Neural cell (in vitro differentiated cells): ENCODE measurements around the gene TFDP1. TPM values are rescaled to one million over a fixed set of nuclear protein-coding genes. Genes with fewer than 3 reads are reported as not detected.

Experiments used
- H2AFZ ChIP-seq: fragments of 200-600, 300-800 bp; sonication (generic), shearing (Covaris generic); 2 replicates; pipeline ENCODE4 v1.6.0; 2014; ENCODE audit warnings: low read depth, mild to moderate bottlenecking, antibody characterized with exemption, low read length, moderate library complexity
- H3F3A ChIP-seq: fragments of 200-600 bp; shearing (Covaris generic); 2 replicates; pipeline ENCODE4 v1.6.1; 2016; ENCODE audit warnings: mild to moderate bottlenecking, moderate library complexity, mixed read lengths, antibody characterized with exemption, low read length; ENCODE audit not compliant: insufficient read depth, poor library complexity, severe bottlenecking
- H3K27ac ChIP-seq: fragments of 200-600, 300-800 bp; sonication (generic), shearing (Covaris generic); 2 replicates; pipeline ENCODE4 v1.5.1; 2014; ENCODE audit warnings: mild to moderate bottlenecking, low read length, moderate library complexity
- H3K27me3 ChIP-seq: fragments of 300-800, 200-600 bp; sonication (generic), shearing (Covaris generic); 2 replicates; pipeline ENCODE4 v1.6.0; 2014; ENCODE audit warnings: mild to moderate bottlenecking, low read depth, low read length, moderate library complexity; ENCODE audit not compliant: insufficient read depth
- H3K36me3 ChIP-seq: fragments of 300-800, 200-600 bp; sonication (generic), shearing (Covaris generic); 2 replicates; pipeline ENCODE4 v1.5.1; 2014; ENCODE audit warnings: mild to moderate bottlenecking, antibody characterized with exemption, low read length, moderate library complexity; ENCODE audit not compliant: insufficient read depth
- H3K4me2 ChIP-seq: fragments of 300-800, 200-600 bp; sonication (generic), shearing (Covaris generic); 2 replicates; pipeline ENCODE4 v1.6.0; 2014; ENCODE audit warnings: mild to moderate bottlenecking, low read length
- H3K4me3 ChIP-seq: fragments of 300-800, 200-600 bp; sonication (generic), shearing (Covaris generic); 2 replicates; pipeline ENCODE4 v1.5.1; 2014; ENCODE audit warnings: mild to moderate bottlenecking, low read length, moderate library complexity
- H3K79me2 ChIP-seq: fragments of 200-600 bp; shearing (Covaris generic); replicated peaks from 2 replicates; pipeline ENCODE4 v1.6.0; 2014; ENCODE audit warnings: mild to moderate bottlenecking, low read length, moderate library complexity; ENCODE audit not compliant: insufficient read depth
- H3K9ac ChIP-seq: fragments of 300-800, 200-600 bp; sonication (generic), shearing (Covaris generic); 2 replicates; pipeline ENCODE4 v1.6.1; 2016; ENCODE audit warnings: mild to moderate bottlenecking, low read length, mixed read lengths
- H3K9me2 ChIP-seq: fragments of 200-600 bp; shearing (Covaris generic); 2 replicates; pipeline ENCODE4 v1.6.1; 2016; ENCODE audit warnings: mild to moderate bottlenecking, low read length, mixed read lengths; ENCODE audit not compliant: insufficient read depth
- H3K9me3 ChIP-seq: fragments of 200-600, 300-800 bp; sonication (generic), shearing (Covaris generic); 2 replicates; pipeline ENCODE4 v1.6.1; 2016; ENCODE audit warnings: mild to moderate bottlenecking, mixed run types, low read length, moderate library complexity, mixed read lengths
- H4K20me1 ChIP-seq: fragments of 200-600 bp; shearing (Covaris generic); 2 replicates; pipeline ENCODE4 v1.6.1; 2016; ENCODE audit warnings: mild to moderate bottlenecking, mixed run types; ENCODE audit not compliant: insufficient read depth
- EP300 ChIP-seq: fragments of 450-650 bp; conservative IDR thresholded peaks from 2 replicates; pipeline ENCODE4 v1.6.1; 2014; ENCODE audit warnings: antibody characterized with exemption, mild to moderate bottlenecking, moderate library complexity; ENCODE audit not compliant: poor library complexity, severe bottlenecking
- EZH2 ChIP-seq: fragments of 200-600, 300-800 bp; shearing (Covaris generic), sonication (generic); IDR thresholded peaks from 2 replicates; pipeline ENCODE4 v1.6.1; 2014; ENCODE audit warnings: antibody characterized with exemption, low read length, borderline replicate concordance, mild to moderate bottlenecking; ENCODE audit not compliant: insufficient read depth, poor library complexity, severe bottlenecking
- MXI1 ChIP-seq: fragments of 450-650 bp; conservative IDR thresholded peaks from 2 replicates; pipeline ENCODE4 v1.6.1; 2014; ENCODE audit warnings: antibody characterized with exemption, mild to moderate bottlenecking; ENCODE audit not compliant: poor library complexity, severe bottlenecking
- POLR2AphosphoS5 ChIP-seq: IDR thresholded peaks from 2 replicates; pipeline ENCODE4 v1.6.1; 2012
- RAD21 ChIP-seq: fragments of 450-650 bp; conservative IDR thresholded peaks from 2 replicates; pipeline ENCODE4 v1.6.1; 2014; ENCODE audit warnings: antibody characterized with exemption, mild to moderate bottlenecking, moderate library complexity
- SMC3 ChIP-seq: fragments of 450-650 bp; conservative IDR thresholded peaks from 2 replicates; pipeline ENCODE4 v1.6.1; 2014; ENCODE audit warnings: antibody characterized with exemption, mild to moderate bottlenecking, moderate library complexity; ENCODE audit not compliant: poor library complexity
- TAF1 ChIP-seq: IDR thresholded peaks from 2 replicates; pipeline ENCODE4 v1.6.1; 2012; ENCODE audit warnings: low read depth
- polyA plus RNA-seq: library from polyadenylated mRNA; depleted of rRNA; stranded (reverse); fragments of >200 nt; gene quantifications from 2 replicates; pipeline ENCODE4 v1.2.3, GENCODE V29; 2014
- TF ChIP-seq, protein P1 (sequence below): fragments of 450-650 bp; IDR thresholded peaks from 2 replicates; pipeline ENCODE4 v1.5.1; 2014; ENCODE audit warnings: antibody characterized with exemption, mild to moderate bottlenecking, moderate library complexity; ENCODE audit not compliant: poor library complexity, severe bottlenecking
- TF ChIP-seq, protein P2 (sequence below): IDR thresholded peaks from 2 replicates; pipeline ENCODE4 v1.6.1; 2012; ENCODE audit warnings: borderline replicate concordance

The TFDP1 gene
- polyA plus RNA-seq, 1 donor from 2014 or later = 81.2 TPM

DNA sequence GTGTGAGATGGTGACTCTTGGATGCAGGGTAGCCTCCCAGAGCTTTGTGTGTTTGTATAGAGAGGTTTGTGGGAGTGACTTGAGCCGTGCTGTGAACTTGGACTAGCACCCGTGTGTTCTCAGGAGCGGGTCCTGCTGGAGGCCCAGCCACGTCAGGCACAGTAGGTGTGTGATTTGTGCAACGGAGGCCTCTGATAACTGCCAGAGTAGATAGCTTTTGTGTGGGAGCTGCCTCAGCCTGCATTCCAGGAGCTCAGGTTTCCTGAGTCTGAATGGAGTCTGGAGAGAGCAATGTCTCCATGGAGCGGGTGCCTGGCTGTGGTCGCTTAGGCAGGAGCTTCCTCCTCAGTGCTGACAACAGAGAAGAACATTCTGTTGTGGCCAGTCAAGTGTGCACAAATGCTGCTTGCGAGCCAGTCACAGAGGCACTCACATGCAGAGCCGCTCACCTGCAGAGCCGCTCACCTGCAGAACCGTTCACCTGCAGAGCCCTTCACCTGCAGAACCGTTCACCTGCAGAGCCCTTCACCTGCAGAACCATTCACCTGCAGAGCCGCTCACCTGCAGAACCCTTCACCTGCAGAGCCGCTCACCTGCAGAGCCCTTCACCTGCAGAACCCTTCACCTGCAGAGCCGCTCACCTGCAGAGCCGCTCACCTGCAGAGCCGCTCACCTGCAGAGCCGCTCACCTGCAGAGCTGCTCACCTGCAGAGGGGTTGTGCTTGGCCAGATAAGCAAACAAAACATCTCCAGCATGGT lies 32.6 kb downstream of the TFDP1 start:
- H3K9me2 ChIP-seq = no peaks in the 10 kb centered on the region
- H3K27ac ChIP-seq = no peak overlapping the region
- no peak overlapping the region for H3K4me3 ChIP-seq
- no peak overlapping the region for H3K4me2 ChIP-seq
- H3K9ac ChIP-seq = no peak overlapping the region
- no peaks in the 10 kb centered on the region for H4K20me1 ChIP-seq
- no peaks in the 10 kb centered on the region for H3K79me2 ChIP-seq
- H3K9me3 ChIP-seq = no peaks in the 10 kb centered on the region
- H3K36me3 ChIP-seq = no peaks in the 10 kb centered on the region
- H3F3A ChIP-seq = no peaks in the 10 kb centered on the region
- TF ChIP-seq EP300 (no peak), POLR2AphosphoS5 (no peak), EZH2 (no peak), SMC3 (no peak), RAD21 (no peak), MXI1 (no peak), TAF1 (no peak)
- TF ChIP-seq, protein P1, sequence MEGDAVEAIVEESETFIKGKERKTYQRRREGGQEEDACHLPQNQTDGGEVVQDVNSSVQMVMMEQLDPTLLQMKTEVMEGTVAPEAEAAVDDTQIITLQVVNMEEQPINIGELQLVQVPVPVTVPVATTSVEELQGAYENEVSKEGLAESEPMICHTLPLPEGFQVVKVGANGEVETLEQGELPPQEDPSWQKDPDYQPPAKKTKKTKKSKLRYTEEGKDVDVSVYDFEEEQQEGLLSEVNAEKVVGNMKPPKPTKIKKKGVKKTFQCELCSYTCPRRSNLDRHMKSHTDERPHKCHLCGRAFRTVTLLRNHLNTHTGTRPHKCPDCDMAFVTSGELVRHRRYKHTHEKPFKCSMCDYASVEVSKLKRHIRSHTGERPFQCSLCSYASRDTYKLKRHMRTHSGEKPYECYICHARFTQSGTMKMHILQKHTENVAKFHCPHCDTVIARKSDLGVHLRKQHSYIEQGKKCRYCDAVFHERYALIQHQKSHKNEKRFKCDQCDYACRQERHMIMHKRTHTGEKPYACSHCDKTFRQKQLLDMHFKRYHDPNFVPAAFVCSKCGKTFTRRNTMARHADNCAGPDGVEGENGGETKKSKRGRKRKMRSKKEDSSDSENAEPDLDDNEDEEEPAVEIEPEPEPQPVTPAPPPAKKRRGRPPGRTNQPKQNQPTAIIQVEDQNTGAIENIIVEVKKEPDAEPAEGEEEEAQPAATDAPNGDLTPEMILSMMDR = no peak
- TF ChIP-seq, protein P2, sequence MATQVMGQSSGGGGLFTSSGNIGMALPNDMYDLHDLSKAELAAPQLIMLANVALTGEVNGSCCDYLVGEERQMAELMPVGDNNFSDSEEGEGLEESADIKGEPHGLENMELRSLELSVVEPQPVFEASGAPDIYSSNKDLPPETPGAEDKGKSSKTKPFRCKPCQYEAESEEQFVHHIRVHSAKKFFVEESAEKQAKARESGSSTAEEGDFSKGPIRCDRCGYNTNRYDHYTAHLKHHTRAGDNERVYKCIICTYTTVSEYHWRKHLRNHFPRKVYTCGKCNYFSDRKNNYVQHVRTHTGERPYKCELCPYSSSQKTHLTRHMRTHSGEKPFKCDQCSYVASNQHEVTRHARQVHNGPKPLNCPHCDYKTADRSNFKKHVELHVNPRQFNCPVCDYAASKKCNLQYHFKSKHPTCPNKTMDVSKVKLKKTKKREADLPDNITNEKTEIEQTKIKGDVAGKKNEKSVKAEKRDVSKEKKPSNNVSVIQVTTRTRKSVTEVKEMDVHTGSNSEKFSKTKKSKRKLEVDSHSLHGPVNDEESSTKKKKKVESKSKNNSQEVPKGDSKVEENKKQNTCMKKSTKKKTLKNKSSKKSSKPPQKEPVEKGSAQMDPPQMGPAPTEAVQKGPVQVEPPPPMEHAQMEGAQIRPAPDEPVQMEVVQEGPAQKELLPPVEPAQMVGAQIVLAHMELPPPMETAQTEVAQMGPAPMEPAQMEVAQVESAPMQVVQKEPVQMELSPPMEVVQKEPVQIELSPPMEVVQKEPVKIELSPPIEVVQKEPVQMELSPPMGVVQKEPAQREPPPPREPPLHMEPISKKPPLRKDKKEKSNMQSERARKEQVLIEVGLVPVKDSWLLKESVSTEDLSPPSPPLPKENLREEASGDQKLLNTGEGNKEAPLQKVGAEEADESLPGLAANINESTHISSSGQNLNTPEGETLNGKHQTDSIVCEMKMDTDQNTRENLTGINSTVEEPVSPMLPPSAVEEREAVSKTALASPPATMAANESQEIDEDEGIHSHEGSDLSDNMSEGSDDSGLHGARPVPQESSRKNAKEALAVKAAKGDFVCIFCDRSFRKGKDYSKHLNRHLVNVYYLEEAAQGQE = no peak
- no peaks in the 10 kb centered on the region for H3K27me3 ChIP-seq
- no peak overlapping the region for H2AFZ ChIP-seq

DNA sequence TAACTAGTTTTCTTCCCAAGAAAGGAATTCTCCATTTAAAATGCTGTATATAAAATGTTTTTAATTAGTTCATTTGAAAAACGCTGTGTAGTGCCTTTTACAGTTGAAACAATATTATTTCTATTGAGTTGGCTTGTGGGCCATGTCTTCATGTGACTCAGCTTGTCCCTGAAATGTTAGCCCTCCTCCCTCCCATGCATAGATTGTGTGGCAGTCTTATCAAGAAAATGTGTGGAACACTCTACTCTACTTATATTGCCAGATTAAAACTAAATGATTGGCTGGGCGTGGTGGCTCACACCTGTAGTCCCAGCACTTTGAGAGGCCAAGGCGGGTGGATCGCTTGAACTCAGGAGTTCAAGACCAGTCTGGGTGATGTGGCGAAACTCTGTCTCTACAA lies 33.4 kb downstream of the TFDP1 start:
- no peak for TF ChIP-seq POLR2AphosphoS5
- TF ChIP-seq RAD21 = no peak
- TF ChIP-seq MXI1 = no peak
- no peak for TF ChIP-seq EZH2
- no peak overlapping the region for H2AFZ ChIP-seq
- no peaks in the 10 kb centered on the region for H4K20me1 ChIP-seq
- H3K27me3 ChIP-seq = no peaks in the 10 kb centered on the region
- no peak overlapping the region for H3K4me3 ChIP-seq
- no peaks in the 10 kb centered on the region for H3K9me2 ChIP-seq
- no peaks in the 10 kb centered on the region for H3K79me2 ChIP-seq
- H3K36me3 ChIP-seq = no peaks in the 10 kb centered on the region
- no peak overlapping the region for H3K4me2 ChIP-seq
- H3F3A ChIP-seq = no peaks in the 10 kb centered on the region
- H3K9ac ChIP-seq = no peak overlapping the region
- H3K9me3 ChIP-seq = no peaks in the 10 kb centered on the region
- H3K27ac ChIP-seq = no peak overlapping the region
